ENCODE results near the gene PRPF40A.

- TF ChIP-seq POLR2A (IDR thresholded peaks at IDR 0.05; ENCODE audit: low read depth, low read length) (no peak), POLR2AphosphoS5 (IDR thresholded peaks at IDR 0.05; ENCODE audit: low read depth, low read length) (no peak)
Measured at GRCh38 chr2:152729844-152730243, 12.6 kb upstream of the PRPF40A start.

Measured in GM12892 (cell line).